Activated T-helper 2 cell treated with anti-CD3 and anti-CD28 coated beads, Interferon-gamma antibody, Interleukin-2, Interleukin-4, amounts not matched to agents 10 μg/mL and 5 μg/mL and 100 μg/mL, durations not matched to agents 14 hours and 24 hours and 36 hours (primary cell): ENCODE data around the gene TNFRSF18. TPM values are rescaled to one million over a fixed set of nuclear protein-coding genes. Genes with fewer than 3 reads are reported as not detected.

Experiments
- DNase-seq: peaks from one replicate; pipeline ENCODE4 v3.0.0; 2021; ENCODE audit warnings: low spot score
- H3K27ac Mint-ChIP-seq: one replicate; pipeline ENCODE4 v1.8.0; 2021; ENCODE audit warnings: mixed read lengths
- H3K27me3 Mint-ChIP-seq: one replicate; pipeline ENCODE4 v1.8.0; 2021; ENCODE audit warnings: low read depth, mixed read lengths
- H3K36me3 Mint-ChIP-seq: one replicate; pipeline ENCODE4 v1.8.0; 2021; ENCODE audit warnings: low read depth, mixed read lengths
- H3K4me1 Mint-ChIP-seq: one replicate; pipeline ENCODE4 v1.8.0; 2021; ENCODE audit warnings: low read depth, mixed read lengths
- H3K4me3 Mint-ChIP-seq: one replicate; pipeline ENCODE4 v1.8.0; 2021; ENCODE audit warnings: low read depth, mild to moderate bottlenecking, moderate library complexity, mixed read lengths
- H3K9me3 Mint-ChIP-seq: one replicate; pipeline ENCODE4 v1.8.0; 2021; ENCODE audit warnings: mixed read lengths
- intact Hi-C: fragments of 100-400 bp; cut with micrococcal nuclease; formaldehyde crosslinking; loops from one replicate; pipeline ENCODE4 v1.15.1; 2023
- total RNA-seq: library from RNA; stranded (reverse); gene quantifications from 2 replicates; pipeline ENCODE4 v1.2.3, GENCODE V29; 2022

Gene TNFRSF18
- total RNA-seq, 1 donor from 2014 or later, result 219 TPM

- H3K36me3 Mint-ChIP-seq, result no peaks in the 10 kb centered on the region
- peaks cover under 1% of the 10 kb centered on the region for H3K27me3 Mint-ChIP-seq
- H3K27ac Mint-ChIP-seq, result no peak overlapping the region
- no peak for DNase-seq
- H3K4me3 Mint-ChIP-seq, result no peak overlapping the region
- intact Hi-C loops, result no loop called here
- peaks cover under 1% of the 10 kb centered on the region for H3K9me3 Mint-ChIP-seq
- no peaks in the 10 kb centered on the region for H3K4me1 Mint-ChIP-seq
These were observed 46.0 kb downstream of the TNFRSF18 start for GRCh38 chr1:1160281-1160930.

GRCh38 chr1:1157914-1158710 is 48.3 kb downstream of the TNFRSF18 start:
- Mint-ChIP-seq H3K36me3 (peaks cover 3% of the 10 kb centered on the region), H3K4me3 (peak overlapping the region; percentile 49), H3K4me1 (no peaks in the 10 kb centered on the region), H3K27ac (no peak overlapping the region), H3K9me3 (peaks cover 13% of the 10 kb centered on the region), H3K27me3 (peaks cover 3% of the 10 kb centered on the region)
- intact Hi-C loops, result no loop called here
- DNase-seq, result no peak

GRCh38 chr1:1157426-1157913 is 48.9 kb downstream of the TNFRSF18 start:
- intact Hi-C loops, result no loop called here
- Mint-ChIP-seq H3K4me1 (no peaks in the 10 kb centered on the region), H3K27ac (peak overlapping the region; percentile 46), H3K9me3 (peaks cover 19% of the 10 kb centered on the region), H3K27me3 (peaks cover 3% of the 10 kb centered on the region), H3K36me3 (peaks cover 4% of the 10 kb centered on the region), H3K4me3 (peak overlapping the region; percentile 71)
- DNase-seq, result peak; percentile 57

GRCh38 chr1:1157033-1157365 is 49.4 kb downstream of the TNFRSF18 start:
- H3K36me3 Mint-ChIP-seq, result peaks cover 4% of the 10 kb centered on the region
- H3K4me1 Mint-ChIP-seq, result no peaks in the 10 kb centered on the region
- H3K27me3 Mint-ChIP-seq, result peaks cover 3% of the 10 kb centered on the region
- intact Hi-C loops, result no loop called here
- H3K9me3 Mint-ChIP-seq, result peaks cover 24% of the 10 kb centered on the region
- DNase-seq, result no peak
- no peak overlapping the region for H3K27ac Mint-ChIP-seq
- peak overlapping the region; percentile 57 for H3K4me3 Mint-ChIP-seq

GRCh38 chr1:1156140-1157032 is 50.0 kb downstream of the TNFRSF18 start:
- intact Hi-C loops, result no loop called here
- peak overlapping the region; percentile 57 for H3K4me3 Mint-ChIP-seq

GRCh38 chr1:1155258-1155657 is 51.1 kb downstream of the TNFRSF18 start:
- Mint-ChIP-seq H3K4me3 (no peak overlapping the region), H3K27ac (no peak overlapping the region)
- intact Hi-C loops, result no loop called here

More at GRCh38 chr1:1156140-1157032, 50.0 kb downstream of the TNFRSF18 start:
- peak overlapping the region; percentile 62 for H3K27ac Mint-ChIP-seq
- H3K4me1 Mint-ChIP-seq, result no peaks in the 10 kb centered on the region
- H3K27me3 Mint-ChIP-seq, result peaks cover 3% of the 10 kb centered on the region
- peaks cover 4% of the 10 kb centered on the region for H3K36me3 Mint-ChIP-seq
- no peak for DNase-seq
- H3K9me3 Mint-ChIP-seq, result peaks cover 27% of the 10 kb centered on the region

GRCh38 chr1:1153874-1154273 is 52.5 kb downstream of the TNFRSF18 start:
- Mint-ChIP-seq H3K4me1 (no peaks in the 10 kb centered on the region), H3K27me3 (peaks cover 3% of the 10 kb centered on the region), H3K4me3 (no peak overlapping the region), H3K36me3 (peaks cover 4% of the 10 kb centered on the region), H3K27ac (peak overlapping the region; percentile 8), H3K9me3 (peaks cover 27% of the 10 kb centered on the region)
- intact Hi-C loops, result no loop called here
- no peak for DNase-seq

More at GRCh38 chr1:1155258-1155657, 51.1 kb downstream of the TNFRSF18 start:
- DNase-seq, result no peak
- Mint-ChIP-seq H3K4me1 (no peaks in the 10 kb centered on the region), H3K27me3 (peaks cover 3% of the 10 kb centered on the region), H3K9me3 (peaks cover 27% of the 10 kb centered on the region), H3K36me3 (peaks cover 4% of the 10 kb centered on the region)

Other genes with a start within 250 kb of the TNFRSF18 start
- 150 and 154 TPM in 2 replicates for gene NOC2L, start 247.3 kb downstream of the TNFRSF18 start, total RNA-seq
- gene KLHL17, start 246.0 kb downstream of the TNFRSF18 start, total RNA-seq, result 36.8 and 41.6 TPM in 2 replicates
- 3.7 and 4.0 TPM in 2 replicates for gene PLEKHN1, start 240.1 kb downstream of the TNFRSF18 start, total RNA-seq
- not detected in 2 replicates for gene PERM1, start 224.5 kb downstream of the TNFRSF18 start, total RNA-seq
- 2.0 and 3.1 TPM in 2 replicates for gene HES4, start 206.5 kb downstream of the TNFRSF18 start, total RNA-seq
- gene ISG15, start 193.1 kb downstream of the TNFRSF18 start, total RNA-seq, result 31.9 and 33.8 TPM in 2 replicates
- gene AGRN, start 186.5 kb downstream of the TNFRSF18 start, total RNA-seq, result 27.6 and 29.2 TPM in 2 replicates
- gene RNF223, start 132.3 kb downstream of the TNFRSF18 start, total RNA-seq, result not detected in 2 replicates
- 20.5 and 22.1 TPM in 2 replicates for gene C1orf159, start 90.5 kb downstream of the TNFRSF18 start, total RNA-seq
- gene TTLL10, start 32.7 kb downstream of the TNFRSF18 start, total RNA-seq, result not detected in 2 replicates
- gene TNFRSF4, start 7.6 kb upstream of the TNFRSF18 start, total RNA-seq, result 441 and 458 TPM in 2 replicates
- 161 and 164 TPM in 2 replicates for gene SDF4, start 25.4 kb upstream of the TNFRSF18 start, total RNA-seq
- gene B3GALT6, start 25.6 kb upstream of the TNFRSF18 start, total RNA-seq, result 34.6 and 35.8 TPM in 2 replicates
- gene C1QTNF12, start 40.1 kb upstream of the TNFRSF18 start, total RNA-seq, result 3.5 and 3.7 TPM in 2 replicates
- gene UBE2J2, start 67.3 kb upstream of the TNFRSF18 start, total RNA-seq, result 79.3 and 81.0 TPM in 2 replicates
- 3.5 and 4.1 TPM in 2 replicates for gene SCNN1D, start 73.8 kb upstream of the TNFRSF18 start, total RNA-seq
- 43.4 and 50.1 TPM in 2 replicates for gene ACAP3, start 101.3 kb upstream of the TNFRSF18 start, total RNA-seq
- gene PUSL1, start 102.0 kb upstream of the TNFRSF18 start, total RNA-seq, result 31.6 and 31.8 TPM in 2 replicates
- 127 and 138 TPM in 2 replicates for gene INTS11, start 118.1 kb upstream of the TNFRSF18 start, total RNA-seq
- 12.1 and 13.1 TPM in 2 replicates for gene CPTP, start 118.2 kb upstream of the TNFRSF18 start, total RNA-seq
- gene TAS1R3, start 124.7 kb upstream of the TNFRSF18 start, total RNA-seq, result 0.32 and 0.44 TPM in 2 replicates
- 53.8 and 60.7 TPM in 2 replicates for gene DVL1, start 142.8 kb upstream of the TNFRSF18 start, total RNA-seq
- gene MXRA8, start 152.0 kb upstream of the TNFRSF18 start, total RNA-seq, result 0.21 TPM in 1 of 2 replicates, not detected in the other
- gene AURKAIP1, start 168.6 kb upstream of the TNFRSF18 start, total RNA-seq, result 133 TPM in 2 replicates
- gene CCNL2, start 192.7 kb upstream of the TNFRSF18 start, total RNA-seq, result 123 and 124 TPM in 2 replicates
- gene MRPL20, start 200.7 kb upstream of the TNFRSF18 start, total RNA-seq, result 143 and 154 TPM in 2 replicates
- not detected in 2 replicates for gene ANKRD65, start 214.7 kb upstream of the TNFRSF18 start, total RNA-seq
- gene VWA1, start 229.1 kb upstream of the TNFRSF18 start, total RNA-seq, result 4.0 and 4.7 TPM in 2 replicates
- gene ATAD3C, start 243.1 kb upstream of the TNFRSF18 start, total RNA-seq, result 0.53 and 0.62 TPM in 2 replicates